ENCODE data around the gene UNC80.

UNC80 gene

DNA sequence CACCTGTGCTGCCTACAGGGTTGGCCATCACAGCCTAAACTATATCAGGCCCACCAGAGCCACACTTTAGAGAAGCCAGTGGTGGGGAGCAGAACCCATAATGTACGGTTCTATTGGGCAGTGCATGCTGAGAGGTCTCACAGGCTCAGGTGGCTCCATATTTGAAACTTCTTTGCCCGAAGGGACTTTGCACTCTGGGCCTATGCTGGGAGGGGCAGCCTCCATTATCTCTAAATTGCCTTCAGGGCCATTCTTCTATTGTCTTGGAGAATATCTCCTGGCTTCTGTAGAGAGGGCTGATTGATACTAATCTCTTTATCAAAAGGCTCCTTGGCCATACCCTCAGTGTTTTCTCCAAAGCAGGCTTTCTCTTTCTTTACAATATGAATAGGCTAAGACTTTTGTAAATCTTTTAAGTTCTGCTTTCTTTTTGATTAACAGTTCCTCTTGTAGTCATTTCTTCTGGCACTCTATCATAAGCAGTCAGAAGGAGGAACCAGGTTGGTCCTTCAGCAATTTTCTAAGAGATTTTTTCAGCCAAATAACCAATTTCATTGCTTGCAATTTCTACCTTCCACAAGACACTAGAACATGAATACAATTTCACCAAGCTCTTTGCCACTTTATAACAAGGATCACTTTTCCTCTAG lies 275.3 kb downstream of the UNC80 start:
- ATAC-seq (ENCODE audit: insufficient read depth, low read depth): no peak
- Histone ChIP-seq H3K27ac (ENCODE audit: low read length) (no peak overlapping the region), H3K79me2 (ENCODE audit: insufficient read depth, low read length) (no peaks in the 10 kb centered on the region), H3K27me3 (ENCODE audit: insufficient read depth, low read length, poor library complexity) (no peaks in the 10 kb centered on the region), H3K4me1 (ENCODE audit: insufficient read depth, low read length) (no peaks in the 10 kb centered on the region), H3K4me2 (ENCODE audit: insufficient read depth, low read length) (no peak overlapping the region), H3K9me3 (ENCODE audit: insufficient read depth, low read length, severe bottlenecking) (peaks cover 9% of the 10 kb centered on the region), H2AFZ (ENCODE audit: low read depth, low read length) (no peak overlapping the region), H3K4me3 (ENCODE audit: low read depth in 1 of 2, low read length in 2 of 2) (no peak overlapping the region), H3K36me3 (ENCODE audit: insufficient read depth, low read length) (no peaks in the 10 kb centered on the region; the same call in 1 of the 2 replicates), H3K9ac (ENCODE audit: low read depth, low read length) (no peak overlapping the region), H4K20me1 (ENCODE audit: insufficient read depth, low read length) (no peaks in the 10 kb centered on the region)
- no peak for TF ChIP-seq EZH2 (IDR thresholded peaks at IDR 0.05; ENCODE audit: borderline replicate concordance, low read depth, low read length, severe bottlenecking)
- TF ChIP-seq, protein P1, sequence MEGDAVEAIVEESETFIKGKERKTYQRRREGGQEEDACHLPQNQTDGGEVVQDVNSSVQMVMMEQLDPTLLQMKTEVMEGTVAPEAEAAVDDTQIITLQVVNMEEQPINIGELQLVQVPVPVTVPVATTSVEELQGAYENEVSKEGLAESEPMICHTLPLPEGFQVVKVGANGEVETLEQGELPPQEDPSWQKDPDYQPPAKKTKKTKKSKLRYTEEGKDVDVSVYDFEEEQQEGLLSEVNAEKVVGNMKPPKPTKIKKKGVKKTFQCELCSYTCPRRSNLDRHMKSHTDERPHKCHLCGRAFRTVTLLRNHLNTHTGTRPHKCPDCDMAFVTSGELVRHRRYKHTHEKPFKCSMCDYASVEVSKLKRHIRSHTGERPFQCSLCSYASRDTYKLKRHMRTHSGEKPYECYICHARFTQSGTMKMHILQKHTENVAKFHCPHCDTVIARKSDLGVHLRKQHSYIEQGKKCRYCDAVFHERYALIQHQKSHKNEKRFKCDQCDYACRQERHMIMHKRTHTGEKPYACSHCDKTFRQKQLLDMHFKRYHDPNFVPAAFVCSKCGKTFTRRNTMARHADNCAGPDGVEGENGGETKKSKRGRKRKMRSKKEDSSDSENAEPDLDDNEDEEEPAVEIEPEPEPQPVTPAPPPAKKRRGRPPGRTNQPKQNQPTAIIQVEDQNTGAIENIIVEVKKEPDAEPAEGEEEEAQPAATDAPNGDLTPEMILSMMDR (IDR thresholded peaks at IDR 0.05; ENCODE audit: borderline replicate concordance, extremely low read depth, low read length, poor library complexity, severe bottlenecking): no peak
- DNase-seq: no peak
